Subcutaneous adipose tissue (tissue), 4 donors: ENCODE results near the gene JSRP1. TPM values are rescaled to one million over a fixed set of nuclear protein-coding genes. Genes with fewer than 3 reads are reported as not detected.

ENCODE experiments used
- CTCF ChIP-seq: fragments of 450-650 bp; IDR thresholded peaks from one replicate; pipeline ENCODE4 v1.5.1; 2016; ENCODE audit warnings: low read depth, mild to moderate bottlenecking, control low read depth, antibody characterized with exemption, moderate library complexity
- total RNA-seq, 4 donors: library from RNA; depleted of rRNA; stranded (reverse); fragments of >200 nt; gene quantifications; one replicate each; pipeline ENCODE4 v1.1.0, GENCODE V29; 2016

The JSRP1 gene
- total RNA-seq, 4 donors from 2014 or later, result not detected

GRCh38 chr19:2245273-2245672, 10.9 kb downstream of the JSRP1 start:
- no peak for TF ChIP-seq CTCF

- no peak for TF ChIP-seq CTCF
These were observed 11.7 kb downstream of the JSRP1 start for GRCh38 chr19:2244486-2244885.

- no peak for TF ChIP-seq CTCF
These were observed 12.1 kb downstream of the JSRP1 start for GRCh38 chr19:2244125-2244411.

GRCh38 chr19:2243274-2244124, 12.7 kb downstream of the JSRP1 start:
- no peak for TF ChIP-seq CTCF

GRCh38 chr19:2242816-2243215, 13.4 kb downstream of the JSRP1 start:
- no peak for TF ChIP-seq CTCF

- TF ChIP-seq CTCF, result no peak
These were observed 14.1 kb downstream of the JSRP1 start for GRCh38 chr19:2242092-2242537.

GRCh38 chr19:2240881-2241760, 15.1 kb downstream of the JSRP1 start:
- no peak for TF ChIP-seq CTCF
